Motor neuron (in vitro differentiated cells): ENCODE measurements around the gene TMEM225B. TPM values are rescaled to one million over a fixed set of nuclear protein-coding genes. Genes with fewer than 3 reads are reported as not detected.
"Not testable (repeated sequence)": the region's sequence is repeated elsewhere in the genome, so short reads cannot be mapped to it uniquely, and the experiment has no call there.

Experiments
- ATAC-seq, 8 experiments: fragments of 200-7000 bp; cut with Tn5 transposase; replicated peaks in 6 of 8; 2 replicates each; pipeline ENCODE4 v1.8.0; 2021; ENCODE audit warnings: mild to moderate bottlenecking in 8 of 8, moderate library complexity in 8 of 8
- H3K27ac ChIP-seq, 2 donors: fragments of 250-450 bp; sonication (Bioruptor Pico); 2 replicates each; pipeline ENCODE4 v1.9.0; 2021; ENCODE audit warnings: antibody characterized with exemption in 2 of 2, mild to moderate bottlenecking in 2 of 2, moderate library complexity in 1 of 2
- H3K4me1 ChIP-seq, 2 donors: fragments of 250-450 bp; sonication (Bioruptor Pico); replicated peaks in 1 of 2; 2 replicates each; pipeline ENCODE4 v1.6.1; 2021; ENCODE audit warnings: antibody characterized with exemption in 2 of 2, mild to moderate bottlenecking in 2 of 2, moderate library complexity in 1 of 2
- H3K4me3 ChIP-seq, 5 donors: fragments of 250-450 bp; sonication (Bioruptor Pico); 2 replicates each; pipeline ENCODE4 v1.9.0; 2021; ENCODE audit warnings: antibody characterized with exemption in 5 of 5, mild to moderate bottlenecking in 5 of 5, moderate library complexity in 4 of 5
- WGBS, 10 experiments: fragments of 450-650 bp; shearing (Covaris generic); methylation state at CpG; one replicate each; pipeline ENCODE4 v1.0.0; 2022; 5-methylcytosine and 5-hydroxymethylcytosine counted together
- in situ Hi-C, 9 experiments: fragments of 400-800 bp; cut with MboI; loops; one replicate each; pipeline ENCODE4 v1.15.0; 2021; ENCODE audit warnings: low sequenced_read_pairs in 9 of 9, low pct_unique_long_range_greater_than_20kb in 2 of 9; ENCODE audit not compliant: unreplicated experiment in 9 of 9
- total RNA-seq, 8 experiments: library from RNA; unstranded; fragments of 300-600 nt; gene quantifications; 2 replicates each; pipeline versions ENCODE4 v1.2.3 to v1.2.4, GENCODE V29; 2022

TMEM225B gene
- total RNA-seq, 8 experiments from 2014 or later, result 0.40 to 2.0 (median 1.7) TPM; not detected in 1

GRCh38 chr7:99631295-99632109 lies 33.4 kb downstream of the TMEM225B start:
- no peaks in the 10 kb centered on the region for H3K4me1 ChIP-seq
- 27 to 62% (median 50%) methylated on average over 2 to 7 of the region's 9 CpGs; no CpG with 5 or more reads in 2 of the 10 experiments for WGBS, 10 experiments
- no peak overlapping the region for H3K4me3 ChIP-seq
- peak in 5 of 8 experiments; percentile 44 to 86 (median 50) for ATAC-seq
- H3K27ac ChIP-seq, result no peak overlapping the region
- in situ Hi-C loops, result loop anchor here in 1 of 9 experiments (25.0 kb wide), 1 partner anchor 206 kb away; the partner anchor contains the start of gene CYP3A43

GRCh38 chr7:99637414-99637813 lies 39.3 kb downstream of the TMEM225B start:
- in situ Hi-C loops, result loop anchor here in 1 of 9 experiments (25.0 kb wide), 1 partner anchor 200 kb away; the partner anchor contains the start of gene CYP3A43
- H3K4me3 ChIP-seq, H3K27ac ChIP-seq, ATAC-seq, H3K4me1 ChIP-seq: not testable (repeated sequence)
- WGBS, 10 experiments, result 40 to 100% (median 72%) methylated on average over 1 to 2 of the region's 2 CpGs

- WGBS, 10 experiments, result 82 to 97% (median 93%) methylated on average over 2 to 19 of the region's 23 CpGs; no CpG with 5 or more reads in 3 of the 10 experiments
- Histone ChIP-seq H3K4me3 (no peak overlapping the region), H3K27ac (no peak overlapping the region), H3K4me1 (no peaks in the 10 kb centered on the region)
- in situ Hi-C loops, result loop anchor here in 1 of 9 experiments (25.0 kb wide), 1 partner anchor 199 kb away; the partner anchor contains the start of gene CYP3A43
- no peak for ATAC-seq
These were observed 40.7 kb downstream of the TMEM225B start for GRCh38 chr7:99638731-99639130.

DNA sequence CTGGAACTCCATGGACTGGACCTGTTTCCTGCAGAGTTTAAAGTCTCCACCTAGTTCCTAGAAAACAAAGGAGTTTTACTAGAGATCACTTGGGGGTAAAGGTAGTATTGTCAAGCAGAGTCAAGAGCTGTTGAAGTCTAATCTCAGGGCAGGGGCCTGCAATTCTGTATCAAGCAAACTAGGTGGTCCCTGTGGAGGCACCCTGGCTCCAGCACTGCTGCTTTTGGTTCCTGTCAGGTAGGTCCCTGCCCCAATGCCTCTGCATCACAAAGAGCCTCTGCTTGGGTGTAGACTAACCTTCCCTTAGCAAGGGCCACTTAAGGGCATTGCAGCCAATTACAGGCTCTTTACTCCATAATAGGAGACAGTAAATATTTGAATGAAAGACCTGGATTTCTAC lies 41.2 kb downstream of the TMEM225B start:
- ATAC-seq, result no peak
- no peaks in the 10 kb centered on the region for H3K4me1 ChIP-seq
- H3K27ac ChIP-seq, result no peak overlapping the region
- H3K4me3 ChIP-seq, result no peak overlapping the region
- in situ Hi-C loops, result loop anchor here in 1 of 9 experiments (25.0 kb wide), 1 partner anchor 198 kb away; the partner anchor contains the start of gene CYP3A43

DNA sequence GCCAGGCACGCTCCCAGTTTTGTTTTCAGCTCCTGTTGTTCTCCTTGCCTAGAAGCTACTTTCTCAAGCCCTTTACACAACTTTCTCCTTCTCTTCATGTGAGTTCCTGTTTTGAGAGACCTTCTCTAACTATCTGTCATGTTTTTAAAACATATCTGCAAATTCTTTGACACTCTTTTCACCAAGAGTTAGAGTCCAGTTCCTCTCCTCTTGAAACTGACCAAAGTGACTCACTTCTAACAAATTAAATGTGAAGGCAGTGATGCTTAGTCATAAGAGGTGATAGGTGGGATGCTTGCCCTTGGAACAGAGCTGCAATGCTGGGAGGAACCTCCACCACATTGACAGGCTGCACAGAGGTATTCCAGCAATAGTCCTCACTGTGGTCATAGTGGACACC lies 44.0 kb downstream of the TMEM225B start:
- H3K4me1 ChIP-seq, result no peaks in the 10 kb centered on the region
- H3K4me3 ChIP-seq, result no peak overlapping the region
- ATAC-seq, result no peak
- WGBS, 10 experiments, result 77 to 100% (median 100%) methylated on average over 1 of the region's 1 CpG; no CpG with 5 or more reads in 1 of the 10 experiments
- in situ Hi-C loops, result loop anchor here in 1 of 9 experiments (25.0 kb wide), 1 partner anchor 195 kb away; the partner anchor contains the start of gene CYP3A43
- H3K27ac ChIP-seq, result no peak overlapping the region

- Histone ChIP-seq H3K27ac (no peak overlapping the region), H3K4me1 (no peaks in the 10 kb centered on the region), H3K4me3 (no peak overlapping the region)
- 67 to 100% (median 100%) methylated on average over 1 to 2 of the region's 2 CpGs; no CpG with 5 or more reads in 7 of the 10 experiments for WGBS, 10 experiments
- in situ Hi-C loops, result loop anchor here in 1 of 9 experiments (25.0 kb wide), 1 partner anchor 194 kb away; the partner anchor contains the start of gene CYP3A43
- no peak for ATAC-seq
These were observed 45.4 kb downstream of the TMEM225B start for GRCh38 chr7:99643464-99643863.

DNA sequence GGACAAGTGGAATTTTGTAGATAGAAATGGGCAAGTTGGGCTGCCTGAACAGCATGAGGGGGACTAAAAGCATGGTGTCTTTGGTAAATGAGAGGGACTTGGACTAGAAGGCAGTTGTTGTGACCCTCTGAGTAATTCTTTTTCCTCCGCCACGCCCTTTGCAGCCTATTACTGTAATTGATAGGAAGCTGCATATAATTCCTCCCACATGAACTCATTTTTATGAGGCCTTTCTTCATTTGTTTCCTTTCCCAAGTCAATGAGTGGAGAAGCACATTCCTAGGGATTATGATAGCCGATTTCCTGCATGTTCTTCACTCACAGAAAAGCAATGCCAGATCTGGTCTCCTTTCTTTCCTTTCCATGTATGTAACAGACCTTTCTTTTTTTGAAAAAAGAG lies 46.4 kb downstream of the TMEM225B start:
- 57 to 90% (median 79%) methylated on average over 2 to 3 of the region's 3 CpGs; no CpG with 5 or more reads in 3 of the 10 experiments for WGBS, 10 experiments
- Histone ChIP-seq H3K4me3 (no peak overlapping the region), H3K27ac (no peak overlapping the region), H3K4me1 (no peaks in the 10 kb centered on the region)
- in situ Hi-C loops, result loop anchor here in 1 of 9 experiments (25.0 kb wide), 1 partner anchor 193 kb away; the partner anchor contains the start of gene CYP3A43
- peak in 2 of 8 experiments; percentile 34 to 56 for ATAC-seq

- Histone ChIP-seq H3K4me3 (no peak overlapping the region), H3K4me1 (no peaks in the 10 kb centered on the region), H3K27ac (no peak overlapping the region)
- in situ Hi-C loops, result loop anchor here in 1 of 9 experiments (25.0 kb wide), 1 partner anchor 192 kb away; the partner anchor contains the start of gene CYP3A43
- 80 to 100% (median 100%) methylated on average over 1 of the region's 1 CpG; no CpG with 5 or more reads in 2 of the 10 experiments for whole genome bisulfite sequencing, 10 experiments
- no peak for ATAC-seq
These were observed 47.5 kb downstream of the TMEM225B start for GRCh38 chr7:99645590-99645989.

- H3K4me3 ChIP-seq, result no peak overlapping the region
- WGBS, 10 experiments, result 75 to 100% (median 93%) methylated on average over 1 to 2 of the region's 2 CpGs; no CpG with 5 or more reads in 3 of the 10 experiments
- in situ Hi-C loops, result loop anchor here in 1 of 9 experiments (25.0 kb wide), 1 partner anchor 188 kb away; the partner anchor contains the start of gene CYP3A43
- ATAC-seq, result no peak
- H3K27ac ChIP-seq, result no peak overlapping the region
- H3K4me1 ChIP-seq, result no peaks in the 10 kb centered on the region
These were observed 50.8 kb downstream of the TMEM225B start for GRCh38 chr7:99648843-99649242.

DNA sequence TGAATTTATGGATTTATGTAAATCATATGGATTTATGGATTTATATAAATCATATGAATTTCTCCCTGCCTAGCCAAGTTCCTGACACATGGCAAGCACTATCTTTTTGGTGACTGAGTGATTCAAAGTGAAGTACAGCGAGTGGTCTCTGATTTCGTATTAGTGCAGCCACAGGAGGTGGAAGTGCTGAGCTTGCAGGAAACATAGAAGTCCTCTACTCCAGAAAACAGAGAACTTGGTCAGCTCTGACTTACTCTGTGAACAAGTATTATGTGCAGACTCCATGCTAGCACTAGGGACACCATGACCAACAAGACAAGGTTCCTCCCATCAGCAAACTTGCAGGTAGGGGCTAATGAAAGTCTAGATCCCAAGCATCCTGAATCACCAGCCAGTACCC lies 53.2 kb downstream of the TMEM225B start:
- WGBS, 10 experiments, result 93 to 100% (median 100%) methylated on average over 1 to 2 of the region's 2 CpGs; no CpG with 5 or more reads in 7 of the 10 experiments
- Histone ChIP-seq H3K4me1 (no peaks in the 10 kb centered on the region), H3K27ac (no peak overlapping the region), H3K4me3 (no peak overlapping the region)
- no peak for ATAC-seq
- in situ Hi-C loops, result no loop called here

DNA sequence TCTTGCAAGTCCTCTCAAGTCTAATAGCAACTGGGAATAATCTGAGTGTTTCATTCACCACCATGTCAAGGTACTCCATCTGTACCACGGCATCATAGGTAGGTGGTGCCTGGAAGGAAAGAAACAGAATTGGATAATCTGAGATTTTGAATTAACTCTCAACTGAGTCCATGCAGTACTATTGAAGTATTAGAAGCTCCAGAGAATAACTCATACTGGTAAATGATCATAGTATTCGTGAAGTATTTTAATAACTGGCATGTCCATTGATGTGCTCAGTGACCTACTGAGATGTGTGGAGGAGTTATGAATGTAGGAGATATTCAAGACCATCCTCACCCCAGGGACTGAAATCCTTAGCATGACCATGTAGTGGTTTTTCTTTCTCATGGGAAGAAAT lies 54.6 kb downstream of the TMEM225B start:
- Histone ChIP-seq H3K4me3 (no peak overlapping the region), H3K4me1 (no peaks in the 10 kb centered on the region), H3K27ac (no peak overlapping the region)
- whole genome bisulfite sequencing, 10 experiments, result 80 to 100% (median 100%) methylated on average over 1 to 2 of the region's 2 CpGs; no CpG with 5 or more reads in 3 of the 10 experiments
- in situ Hi-C loops, result no loop called here
- ATAC-seq, result no peak

GRCh38 chr7:99653269-99653668 lies 55.2 kb downstream of the TMEM225B start:
- in situ Hi-C loops, H3K27ac ChIP-seq, H3K4me1 ChIP-seq, ATAC-seq, H3K4me3 ChIP-seq: not testable (repeated sequence)
- 63 to 100% (median 93%) methylated on average over 1 to 4 of the region's 4 CpGs; no CpG with 5 or more reads in 1 of the 10 experiments for WGBS, 10 experiments

DNA sequence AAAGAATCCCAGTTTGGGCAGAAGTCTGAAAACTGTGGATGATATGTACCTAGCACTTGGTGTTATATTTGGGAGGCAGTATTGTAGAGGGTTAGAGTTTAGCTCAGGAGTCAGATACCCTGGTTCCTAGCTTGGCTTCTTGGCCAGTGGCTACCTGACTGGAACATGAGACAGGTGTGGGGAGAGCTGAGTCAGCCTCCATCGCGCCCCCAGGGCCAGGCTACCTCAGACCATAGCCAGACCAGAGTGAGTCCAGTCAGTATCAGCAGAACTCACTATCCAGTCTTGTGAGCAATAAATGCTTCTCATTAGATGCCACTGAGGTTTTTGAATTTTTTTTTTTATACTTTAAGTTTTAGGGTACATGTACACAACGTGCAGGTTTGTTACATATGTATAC lies 55.7 kb downstream of the TMEM225B start:
- Histone ChIP-seq H3K27ac (no peak overlapping the region), H3K4me3 (no peak overlapping the region), H3K4me1 (no peaks in the 10 kb centered on the region)
- 90 to 100% (median 100%) methylated on average over 1 to 3 of the region's 3 CpGs; no CpG with 5 or more reads in 7 of the 10 experiments for WGBS, 10 experiments
- peak in 1 of 8 experiments; percentile 34 for ATAC-seq
- in situ Hi-C loops, result no loop called here
